ENCODE data around the gene FOLR3. TPM values are rescaled to one million over a fixed set of nuclear protein-coding genes. Genes with fewer than 3 reads are reported as not detected.
"Not testable (repeated sequence)": the region's sequence is repeated elsewhere in the genome, so short reads cannot be mapped to it uniquely, and the experiment has no call there.

The FOLR3 gene
- total RNA-seq, 1 donor from 2014 or later = not detected

DNA sequence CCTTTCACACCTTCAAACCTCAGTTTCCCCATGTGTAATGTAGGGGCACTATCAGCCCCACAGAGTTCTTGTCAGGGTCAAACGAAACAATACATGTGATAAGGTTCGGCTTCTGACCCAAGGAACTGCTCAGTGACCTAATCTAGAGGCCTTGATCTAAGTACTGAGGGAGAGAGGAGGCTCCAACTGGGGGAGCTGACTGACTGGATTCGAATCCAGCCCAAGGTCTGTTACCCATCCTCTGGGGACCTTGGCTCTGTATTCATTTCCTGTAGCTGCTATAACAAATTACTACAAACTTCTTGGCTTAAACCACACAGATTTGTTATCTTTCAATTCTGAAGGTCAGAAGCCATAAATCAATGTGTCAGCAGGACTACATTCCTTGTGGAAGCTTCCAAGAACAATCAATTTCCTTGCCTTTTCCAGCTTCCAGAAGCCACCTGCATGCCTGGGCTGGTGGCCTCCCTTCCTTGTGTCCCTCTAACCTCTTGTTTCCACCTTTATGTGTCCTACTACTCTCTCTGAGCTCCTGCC is 12.3 kb upstream of the FOLR3 start:
- DNase-seq (ENCODE audit: extremely low read depth, low read depth, low spot score) = no peak

DNA sequence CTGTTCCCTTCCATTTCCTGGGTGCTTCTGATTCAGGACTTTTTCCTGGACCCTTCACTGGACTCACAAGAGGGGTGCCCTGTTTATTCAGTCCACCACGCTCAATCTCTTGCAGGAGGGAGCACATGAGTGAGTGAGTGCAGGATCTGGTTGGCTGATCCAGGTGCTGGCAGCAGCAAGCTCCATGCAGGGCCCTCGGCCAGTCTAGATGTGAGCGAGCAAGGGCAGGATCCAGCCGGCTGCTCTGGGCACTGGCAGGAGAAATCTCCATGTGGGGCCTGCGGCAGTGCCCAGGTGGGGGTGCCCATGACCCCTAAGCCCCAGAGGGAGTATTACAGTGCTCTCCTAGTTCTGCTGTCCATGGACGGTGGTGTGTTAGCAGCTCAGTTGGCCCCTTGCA is 11.5 kb upstream of the FOLR3 start:
- no peak for DNase-seq (ENCODE audit: extremely low read depth, low read depth, low spot score)

DNA sequence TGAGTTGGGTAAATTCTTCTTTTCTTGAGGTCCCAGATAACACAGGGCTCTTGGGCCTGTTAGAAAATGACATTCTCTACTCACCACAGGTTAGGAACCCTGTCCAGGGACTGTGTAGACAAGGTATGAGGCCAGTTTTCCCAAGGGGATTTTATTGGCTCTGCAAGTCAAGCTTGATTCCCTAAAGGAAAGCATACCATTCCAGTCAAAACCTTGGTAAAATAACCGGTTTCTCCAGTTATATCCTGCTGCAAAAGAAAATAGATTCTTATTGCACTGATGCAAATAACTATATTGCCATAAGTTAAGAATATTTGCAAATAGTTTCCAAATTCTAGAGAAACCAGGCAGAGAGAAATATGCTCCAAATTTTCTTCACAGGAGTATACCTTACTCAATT is 9.6 kb upstream of the FOLR3 start:
- no peak for DNase-seq (ENCODE audit: extremely low read depth, low read depth, low spot score)

DNA sequence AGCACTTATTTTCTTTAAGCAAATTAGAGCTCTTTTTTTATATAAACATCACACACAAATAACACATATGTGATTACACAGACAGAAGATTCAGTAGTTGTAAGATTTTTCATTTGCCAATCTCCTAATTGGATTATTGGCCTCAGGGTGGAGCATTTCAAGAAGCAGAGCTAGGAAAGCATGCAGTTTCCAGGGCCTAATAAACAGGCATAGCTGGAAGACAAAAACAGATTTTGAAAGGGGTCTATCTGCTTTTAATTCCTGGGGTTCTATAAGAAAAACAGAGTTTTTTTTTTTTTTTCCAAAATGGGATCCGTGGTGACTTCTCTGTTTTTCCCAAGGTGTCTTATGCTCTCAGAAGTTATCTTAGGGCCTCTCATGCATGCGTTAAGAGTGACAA is 7.6 kb upstream of the FOLR3 start:
- DNase-seq (ENCODE audit: extremely low read depth, low read depth, low spot score) = no peak

DNA sequence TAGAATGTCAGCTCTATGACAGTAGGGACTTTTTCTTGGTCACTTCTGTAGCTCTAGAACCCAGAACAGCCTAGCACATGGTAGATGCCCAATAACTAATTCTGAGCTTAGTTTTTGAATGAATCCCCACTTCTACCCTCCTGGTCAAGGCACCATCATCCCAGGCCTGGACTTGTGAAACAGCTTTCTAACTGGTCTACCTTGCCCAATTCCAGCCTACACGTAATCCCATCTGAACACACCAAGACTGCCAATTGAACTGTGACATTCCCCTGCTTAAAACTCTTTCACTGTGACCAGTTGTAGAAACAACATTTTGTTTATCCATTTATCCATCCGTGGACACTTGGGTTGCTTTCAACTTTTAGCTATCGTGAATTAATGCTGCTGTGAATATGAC is 6.1 kb upstream of the FOLR3 start:
- no peak for DNase-seq (ENCODE audit: extremely low read depth, low read depth, low spot score)

DNA sequence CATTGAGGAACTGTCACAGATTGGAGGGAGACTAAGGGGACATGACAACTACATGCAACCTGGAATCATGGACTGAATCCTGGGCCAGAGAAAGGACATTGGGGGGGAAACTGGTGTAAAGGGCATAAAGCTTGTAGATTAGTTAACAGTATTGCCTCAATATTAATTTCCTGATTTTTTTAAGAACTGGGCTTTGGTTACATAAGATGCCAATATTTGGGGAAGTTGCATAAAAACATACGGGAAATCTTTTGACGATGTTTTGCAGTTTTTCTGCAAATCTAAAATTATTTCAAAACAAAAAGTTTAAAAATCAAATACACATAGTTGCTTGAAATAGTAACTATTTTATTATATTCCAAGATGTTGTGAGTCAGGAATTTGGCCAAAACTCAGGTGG is 2.9 kb upstream of the FOLR3 start:
- no peak for DNase-seq (ENCODE audit: extremely low read depth, low read depth, low spot score)

DNA sequence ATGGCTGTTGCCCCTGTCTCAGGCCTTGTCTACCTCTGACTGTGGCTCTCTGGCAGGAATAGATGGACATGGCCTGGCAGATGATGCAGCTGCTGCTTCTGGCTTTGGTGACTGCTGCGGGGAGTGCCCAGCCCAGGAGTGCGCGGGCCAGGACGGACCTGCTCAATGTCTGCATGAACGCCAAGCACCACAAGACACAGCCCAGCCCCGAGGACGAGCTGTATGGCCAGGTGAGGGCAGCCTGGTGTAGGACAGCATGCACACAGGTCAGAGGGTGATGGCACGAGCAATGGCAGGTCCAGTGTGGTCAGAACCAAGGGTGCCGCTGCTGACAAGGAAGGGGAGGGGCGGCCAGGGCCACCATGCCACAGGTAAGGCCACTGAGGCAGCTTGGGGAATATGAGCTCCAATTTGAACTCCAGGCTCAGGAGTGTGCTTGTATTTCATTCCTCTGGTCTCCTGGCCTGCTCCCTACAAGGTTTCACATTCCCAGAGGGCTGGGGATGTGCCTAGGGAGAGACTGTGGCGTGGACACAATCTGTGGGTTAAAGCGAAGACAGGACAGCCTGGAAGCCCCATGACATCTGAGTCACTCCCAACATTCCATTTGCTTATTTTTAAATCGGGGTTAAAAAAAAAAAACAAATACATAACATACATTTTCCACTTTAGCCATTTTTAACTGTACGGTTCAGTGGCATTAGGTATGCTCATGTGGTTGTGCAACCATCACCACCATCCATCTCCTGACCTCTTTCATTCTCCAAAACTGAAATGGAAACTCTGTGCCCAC is 562 bp downstream of the FOLR3 start:
- no peak for DNase-seq (ENCODE audit: extremely low read depth, low read depth, low spot score)

DNA sequence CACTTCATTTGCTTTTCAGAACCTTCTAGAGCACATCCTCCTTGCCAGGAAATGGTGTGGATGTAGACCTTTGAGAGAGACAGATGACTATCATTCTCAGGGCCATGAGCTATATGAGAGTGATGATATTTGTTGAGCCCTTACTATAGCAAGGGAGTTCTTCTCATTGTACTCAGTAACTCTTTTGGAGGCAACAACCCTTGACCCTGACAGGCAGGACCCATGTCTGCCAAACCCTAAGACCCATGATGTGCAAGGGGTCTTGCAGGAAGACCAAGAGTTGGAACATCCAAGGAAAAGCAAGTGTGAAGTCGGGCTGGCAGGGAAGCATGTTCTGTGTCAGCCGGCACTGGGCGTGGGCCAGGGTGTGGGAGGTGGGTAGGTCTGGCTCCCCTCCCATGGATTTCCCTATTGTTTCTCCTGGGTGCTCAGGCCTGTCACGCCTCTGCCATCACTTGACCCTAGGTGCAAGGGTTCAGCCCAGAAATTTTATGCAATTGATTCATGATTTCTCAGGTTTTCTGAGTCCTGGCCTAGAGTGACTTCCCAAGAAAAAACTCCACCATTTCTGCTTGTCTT is 1.2 kb downstream of the FOLR3 start:
- DNase-seq (ENCODE audit: extremely low read depth, low read depth, low spot score) = no peak

DNA sequence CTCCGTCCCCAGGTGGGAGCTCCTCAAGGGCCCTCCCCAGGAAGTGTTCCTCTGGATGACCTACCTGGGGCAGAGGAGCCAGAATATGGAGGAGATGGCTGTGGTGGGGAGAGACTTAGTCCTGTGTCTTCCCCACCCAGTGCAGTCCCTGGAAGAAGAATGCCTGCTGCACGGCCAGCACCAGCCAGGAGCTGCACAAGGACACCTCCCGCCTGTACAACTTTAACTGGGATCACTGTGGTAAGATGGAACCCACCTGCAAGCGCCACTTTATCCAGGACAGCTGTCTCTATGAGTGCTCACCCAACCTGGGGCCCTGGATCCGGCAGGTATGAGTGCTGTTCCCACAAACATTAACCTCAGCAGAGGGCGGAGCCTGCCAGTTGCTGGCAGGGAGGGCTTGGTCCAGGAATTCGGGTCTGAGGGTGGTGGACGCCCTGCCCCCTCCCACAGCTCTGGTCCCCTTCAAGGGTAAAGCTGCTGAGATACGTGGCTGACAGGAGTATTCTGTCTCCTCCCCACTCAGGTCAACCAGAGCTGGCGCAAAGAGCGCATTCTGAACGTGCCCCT is 3.4 kb downstream of the FOLR3 start:
- no peak for DNase-seq (ENCODE audit: extremely low read depth, low read depth, low spot score)

DNA sequence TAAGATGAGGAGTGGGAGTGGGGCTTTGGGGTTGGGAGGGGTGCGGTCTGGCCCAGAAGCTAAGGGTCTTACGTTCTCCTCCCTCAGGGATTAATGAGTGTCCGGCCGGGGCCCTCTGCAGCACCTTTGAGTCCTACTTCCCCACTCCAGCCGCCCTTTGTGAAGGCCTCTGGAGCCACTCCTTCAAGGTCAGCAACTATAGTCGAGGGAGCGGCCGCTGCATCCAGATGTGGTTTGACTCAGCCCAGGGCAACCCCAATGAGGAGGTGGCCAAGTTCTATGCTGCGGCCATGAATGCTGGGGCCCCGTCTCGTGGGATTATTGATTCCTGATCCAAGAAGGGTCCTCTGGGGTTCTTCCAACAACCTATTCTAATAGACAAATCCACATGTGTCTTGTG is 4.0 kb downstream of the FOLR3 start:
- DNase-seq (ENCODE audit: extremely low read depth, low read depth, low spot score) = no peak

DNA sequence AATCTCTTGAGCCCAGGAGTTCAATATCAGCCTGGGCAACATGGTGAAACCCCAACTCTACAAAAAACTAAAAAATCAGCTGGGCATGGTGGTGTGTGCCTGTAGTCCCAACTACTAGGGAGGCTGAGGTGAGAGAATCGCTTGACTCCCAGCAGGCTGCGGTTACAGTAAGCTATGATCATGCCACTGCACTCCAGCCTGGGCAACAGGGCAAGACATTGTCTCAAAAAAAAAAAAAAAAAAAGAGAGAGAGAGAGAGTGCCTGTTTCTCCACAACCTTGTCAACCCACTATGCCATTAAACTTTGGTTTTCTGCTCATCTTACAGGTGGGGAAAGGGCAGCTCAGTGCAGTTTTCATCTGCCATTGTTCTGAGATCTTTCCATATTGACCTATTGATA is 5.1 kb downstream of the FOLR3 start:
- no peak for DNase-seq (ENCODE audit: extremely low read depth, low read depth, low spot score)

DNA sequence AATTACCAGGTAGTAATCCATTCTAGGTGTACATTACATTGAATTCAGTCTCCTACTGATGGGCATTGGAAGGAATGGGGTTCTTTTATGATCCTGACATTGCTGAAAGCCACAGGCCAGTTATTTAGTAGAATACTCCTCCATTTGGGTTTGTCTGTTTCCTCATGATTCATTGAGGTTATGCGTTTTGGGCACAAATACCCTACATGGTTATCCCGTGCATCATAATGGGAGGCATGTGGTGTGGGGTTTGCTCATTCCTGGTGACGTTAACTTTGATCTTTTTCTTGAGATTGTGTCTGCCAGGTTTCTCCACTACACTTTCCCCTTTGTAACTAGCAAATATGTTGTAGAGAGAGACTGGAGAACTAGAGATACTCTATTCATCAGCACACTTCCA is 5.5 kb downstream of the FOLR3 start:
- no peak for DNase-seq (ENCODE audit: extremely low read depth, low read depth, low spot score)

DNA sequence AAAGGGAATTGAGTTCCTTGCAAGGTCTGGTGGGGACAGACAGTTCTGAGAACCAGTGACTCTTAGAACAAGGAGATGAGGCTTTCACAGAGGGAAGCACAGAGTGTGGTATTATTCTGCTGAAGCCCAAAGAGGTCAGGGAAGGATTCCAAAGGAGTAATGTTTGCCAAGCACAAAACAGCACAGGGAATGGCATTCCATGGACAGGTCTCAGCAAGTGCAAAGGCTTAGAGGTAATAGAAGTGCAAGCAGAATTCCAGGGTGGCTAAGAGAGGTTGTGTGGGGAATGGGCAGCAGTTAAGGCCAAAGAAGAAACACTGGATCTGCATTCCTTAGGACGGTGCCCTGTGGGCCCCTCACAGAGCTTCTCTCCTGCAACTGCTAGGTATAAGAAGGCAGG is 6.6 kb downstream of the FOLR3 start:
- not testable (repeated sequence) for DNase-seq (ENCODE audit: extremely low read depth, low read depth, low spot score)

DNA sequence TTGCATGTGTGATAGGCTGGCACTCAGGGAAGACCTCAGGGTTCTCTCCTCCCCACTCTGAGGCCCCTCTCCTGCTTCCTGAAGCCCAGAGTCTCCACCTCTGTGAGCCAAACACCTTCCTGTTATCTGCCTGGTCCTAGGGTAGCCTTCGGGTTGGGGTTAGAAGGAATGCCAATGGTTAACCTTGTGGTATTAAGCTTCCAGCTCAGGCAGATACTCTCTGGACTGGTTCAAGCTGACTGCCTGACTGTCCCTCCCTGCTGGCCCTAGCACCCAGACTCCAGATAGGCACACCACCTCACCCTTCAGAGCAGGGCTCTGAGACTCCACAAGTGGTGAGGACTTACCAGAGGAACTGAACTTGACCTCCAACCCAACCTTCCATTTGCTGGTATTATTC is 7.0 kb downstream of the FOLR3 start:
- not testable (repeated sequence) for DNase-seq (ENCODE audit: extremely low read depth, low read depth, low spot score)

DNA sequence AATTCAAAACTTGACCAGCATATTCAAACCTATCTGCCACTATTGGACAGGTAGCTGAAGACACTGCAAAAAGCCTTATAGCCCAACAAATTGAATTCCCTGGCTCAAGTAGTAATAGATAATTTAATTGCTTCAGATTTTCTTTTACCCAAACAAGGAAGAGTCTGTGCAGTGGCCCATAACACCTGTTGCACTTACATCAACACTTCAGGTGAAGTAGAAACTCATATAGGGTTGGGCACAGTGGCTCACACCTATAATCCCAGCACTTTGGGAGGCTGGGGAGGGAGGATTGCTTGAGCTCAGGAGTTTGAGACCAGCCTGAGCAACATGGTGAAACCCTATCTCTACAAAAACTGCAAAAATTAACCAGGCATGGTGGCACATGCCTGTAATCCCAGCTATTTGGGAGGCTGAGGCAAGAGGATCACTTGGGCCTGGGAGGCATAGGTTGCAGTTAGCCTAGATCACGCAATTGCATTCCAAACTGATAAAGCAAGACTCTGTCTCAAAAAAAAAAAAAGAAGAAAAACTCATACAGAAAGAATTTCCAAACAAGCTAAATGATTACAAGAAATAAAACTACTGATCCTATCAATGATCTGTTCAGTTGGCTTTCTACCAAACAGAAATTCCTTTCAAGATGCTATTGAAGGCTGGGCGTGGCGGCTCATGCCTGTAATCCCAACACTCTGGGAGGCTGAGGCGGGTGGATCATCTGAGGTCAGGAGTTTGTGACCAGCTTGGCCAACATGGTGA is 9.5 kb downstream of the FOLR3 start:
- no peak for DNase-seq (ENCODE audit: extremely low read depth, low read depth, low spot score)

DNA sequence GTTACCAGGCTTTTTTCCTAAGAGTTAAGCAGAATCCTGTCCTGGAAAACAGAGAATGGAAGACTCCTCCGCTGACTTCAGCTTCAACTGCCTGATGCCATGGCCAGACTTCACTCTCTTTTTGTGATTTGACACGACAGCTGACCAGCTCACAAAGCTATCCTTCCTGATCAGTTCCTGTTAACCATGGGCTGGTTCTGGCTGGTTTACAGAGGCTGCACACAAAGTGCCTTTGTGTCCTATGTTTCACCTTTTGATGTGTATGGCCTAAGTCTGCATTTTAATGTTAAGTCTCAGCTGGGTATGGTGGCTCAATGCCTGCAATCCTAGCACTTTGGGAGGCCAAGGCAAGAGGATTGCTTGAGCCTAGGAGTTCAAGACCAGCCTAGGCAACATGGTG is 11.1 kb downstream of the FOLR3 start:
- DNase-seq (ENCODE audit: extremely low read depth, low read depth, low spot score) = no peak

DNA sequence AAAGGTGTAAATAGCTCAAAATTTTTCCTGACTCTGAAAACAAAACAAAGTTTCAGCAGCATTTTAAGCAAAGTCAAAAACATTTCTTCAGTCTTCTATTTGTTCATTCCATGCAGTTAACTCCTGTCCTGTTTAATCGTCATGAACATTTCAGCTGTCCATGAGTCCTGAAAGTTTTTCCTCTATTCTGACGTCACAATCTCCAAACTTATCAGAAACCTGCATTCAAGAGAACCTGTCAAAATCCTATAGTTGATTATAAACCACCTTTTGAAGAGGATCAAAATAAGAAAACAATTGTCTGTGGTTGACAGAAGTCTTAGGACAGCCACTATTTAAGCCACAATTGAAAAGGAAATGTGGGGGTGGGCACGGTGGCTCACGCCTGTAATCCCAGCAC is 15.4 kb downstream of the FOLR3 start:
- no peak for DNase-seq (ENCODE audit: extremely low read depth, low read depth, low spot score)

DNA sequence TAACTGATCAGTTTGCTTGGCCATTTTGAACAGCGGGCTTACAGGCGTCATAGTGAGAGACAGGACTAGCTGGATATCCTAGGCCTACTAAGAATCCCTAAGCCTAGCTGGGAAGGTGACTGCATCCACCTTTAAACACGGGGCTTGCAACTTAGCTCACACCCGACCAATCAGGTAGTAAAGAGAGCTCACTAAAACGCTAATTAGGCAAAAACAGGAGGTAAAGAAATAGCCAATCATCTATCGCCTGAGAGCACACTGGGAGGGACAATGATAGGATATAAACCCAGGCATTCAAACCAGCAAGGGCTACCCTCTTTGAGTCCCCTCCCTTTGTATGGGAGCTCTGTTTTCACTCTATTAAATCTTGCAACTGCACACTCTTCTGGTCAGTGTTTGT is 18.3 kb downstream of the FOLR3 start:
- DNase-seq (ENCODE audit: extremely low read depth, low read depth, low spot score) = not testable (repeated sequence)

DNA sequence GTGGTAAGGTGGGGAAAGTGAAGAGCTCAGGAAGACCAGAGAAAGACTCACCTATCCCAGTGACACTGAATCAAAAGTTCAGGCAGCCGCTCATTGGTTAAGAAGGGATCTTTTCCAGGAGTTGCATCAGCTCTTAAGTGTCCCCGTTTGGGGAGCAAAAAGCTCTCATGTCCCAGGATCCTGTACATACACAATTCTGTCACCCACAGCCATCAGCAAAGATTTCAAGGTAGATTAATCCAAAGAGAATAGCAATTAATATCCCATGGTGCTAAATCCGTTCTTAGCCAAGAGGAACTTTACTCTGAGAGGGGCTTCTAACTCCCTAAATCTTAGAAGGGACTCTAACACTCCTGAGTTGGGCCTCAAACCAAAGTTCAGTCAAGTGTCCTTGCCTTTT is 19.3 kb downstream of the FOLR3 start:
- DNase-seq (ENCODE audit: extremely low read depth, low read depth, low spot score) = no peak

DNA sequence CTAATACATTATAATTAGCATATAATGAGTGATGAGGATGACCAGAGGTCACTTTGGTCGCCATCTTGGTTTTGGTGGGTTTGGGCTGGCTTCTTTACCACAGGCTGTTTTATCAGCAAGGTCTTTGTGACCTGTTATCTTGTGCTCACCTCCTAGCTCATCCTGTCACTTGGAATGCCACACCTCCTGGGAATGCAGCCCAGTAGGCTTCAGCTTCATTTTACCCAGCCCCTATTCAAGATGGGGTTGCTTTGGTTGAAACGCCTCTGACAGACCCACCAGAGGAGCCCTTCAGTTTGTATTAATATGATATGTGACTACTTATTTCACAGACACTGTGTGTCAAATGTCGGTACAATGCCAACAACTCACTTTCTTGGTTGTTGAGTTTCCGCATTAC is 20.2 kb downstream of the FOLR3 start:
- no peak for DNase-seq (ENCODE audit: extremely low read depth, low read depth, low spot score)

DNA sequence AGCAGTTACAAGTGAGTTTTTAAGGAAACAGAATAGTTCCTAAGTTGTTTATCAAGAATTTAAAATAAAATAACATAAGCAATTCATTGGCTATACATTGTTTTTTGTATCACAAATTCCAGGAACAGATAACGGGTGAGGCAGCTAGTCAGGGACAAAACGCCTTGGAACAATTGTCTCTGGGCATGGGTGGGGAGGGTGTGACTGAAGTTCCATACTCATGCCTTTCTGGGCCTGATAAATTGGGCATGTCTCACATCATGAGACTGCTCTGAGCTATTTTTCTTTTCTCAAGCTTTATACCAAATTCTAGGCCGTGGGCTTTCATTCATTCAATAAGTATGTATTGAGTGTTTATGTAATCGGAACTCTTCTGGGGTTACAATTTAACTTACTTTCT is 21.6 kb downstream of the FOLR3 start:
- no peak for DNase-seq (ENCODE audit: extremely low read depth, low read depth, low spot score)
